Measurements from ENCODE around the gene CD36.

DNA sequence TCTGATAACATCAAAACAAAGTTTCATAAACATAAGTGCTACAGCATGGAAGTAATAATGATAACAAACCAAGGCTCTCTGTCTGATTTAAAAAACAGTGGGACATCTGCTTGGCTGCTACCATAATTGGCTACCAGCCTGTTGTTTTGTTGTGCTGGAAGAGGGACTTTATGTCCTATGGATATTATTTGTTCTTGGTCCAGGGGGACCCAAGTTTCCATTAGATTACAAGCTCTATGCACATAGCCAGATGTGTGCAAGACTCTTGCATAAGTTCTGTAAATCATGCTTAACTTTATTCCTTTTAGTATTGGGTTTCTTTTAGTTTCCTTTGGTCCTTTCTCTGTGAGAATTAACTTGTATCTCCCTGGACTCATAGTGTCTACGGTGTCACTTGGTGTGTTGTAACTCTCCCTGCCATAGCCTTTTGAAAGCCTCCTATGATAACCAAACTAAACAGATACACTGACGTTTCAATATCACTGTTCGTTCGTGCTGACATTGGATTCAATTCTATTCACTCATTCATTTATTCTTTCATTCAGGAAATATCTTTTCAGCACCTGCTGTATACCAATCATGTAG, 41.4 kb upstream of the CD36 start:
- TF ChIP-seq, protein P1, sequence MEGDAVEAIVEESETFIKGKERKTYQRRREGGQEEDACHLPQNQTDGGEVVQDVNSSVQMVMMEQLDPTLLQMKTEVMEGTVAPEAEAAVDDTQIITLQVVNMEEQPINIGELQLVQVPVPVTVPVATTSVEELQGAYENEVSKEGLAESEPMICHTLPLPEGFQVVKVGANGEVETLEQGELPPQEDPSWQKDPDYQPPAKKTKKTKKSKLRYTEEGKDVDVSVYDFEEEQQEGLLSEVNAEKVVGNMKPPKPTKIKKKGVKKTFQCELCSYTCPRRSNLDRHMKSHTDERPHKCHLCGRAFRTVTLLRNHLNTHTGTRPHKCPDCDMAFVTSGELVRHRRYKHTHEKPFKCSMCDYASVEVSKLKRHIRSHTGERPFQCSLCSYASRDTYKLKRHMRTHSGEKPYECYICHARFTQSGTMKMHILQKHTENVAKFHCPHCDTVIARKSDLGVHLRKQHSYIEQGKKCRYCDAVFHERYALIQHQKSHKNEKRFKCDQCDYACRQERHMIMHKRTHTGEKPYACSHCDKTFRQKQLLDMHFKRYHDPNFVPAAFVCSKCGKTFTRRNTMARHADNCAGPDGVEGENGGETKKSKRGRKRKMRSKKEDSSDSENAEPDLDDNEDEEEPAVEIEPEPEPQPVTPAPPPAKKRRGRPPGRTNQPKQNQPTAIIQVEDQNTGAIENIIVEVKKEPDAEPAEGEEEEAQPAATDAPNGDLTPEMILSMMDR (IDR thresholded peaks at IDR 0.05; ENCODE audit: poor library complexity, severe bottlenecking), result no peak
- TF ChIP-seq MXI1 (conservative IDR thresholded peaks at IDR 0.05; ENCODE audit: poor library complexity, severe bottlenecking), result no peak
- TF ChIP-seq SMC3 (conservative IDR thresholded peaks at IDR 0.05; ENCODE audit: poor library complexity), result no peak
- no peak for TF ChIP-seq POLR2AphosphoS5 (IDR thresholded peaks at IDR 0.05)
- TF ChIP-seq EZH2 (IDR thresholded peaks at IDR 0.05; ENCODE audit: borderline replicate concordance, insufficient read depth, low read length, poor library complexity, severe bottlenecking), result no peak
- no peak for TF ChIP-seq RAD21 (conservative IDR thresholded peaks at IDR 0.05)
- TF ChIP-seq TAF1 (IDR thresholded peaks at IDR 0.05; ENCODE audit: low read depth), result no peak
